Measurements from ENCODE around the gene NCAPH2. TPM values are rescaled to one million over a fixed set of nuclear protein-coding genes. Genes with fewer than 3 reads are reported as not detected.

Gene NCAPH2
- total and polyA plus RNA-seq, 2 of the 13 experiments (the other 11 are each of a cell fraction or from before 2014, with no cell fraction given) = 28.1 to 64.4 TPM

- H4K20me1 ChIP-seq (ENCODE audit: insufficient read depth, low read length) = no peaks in the 10 kb centered on the region
- peaks cover 12% of the 10 kb centered on the region for H3K4me1 ChIP-seq (ENCODE audit: insufficient read depth, low read length)
- WGBS (ENCODE audit: low lambda C conversion rate) = 27% methylated on average over 27 of the region's 61 CpGs
- in situ Hi-C loops (cut with HindIII; ENCODE audit: extremely low pct_ligation_motif_present, low pct_unique_long_range_greater_than_20kb) (no loop called here), intact Hi-C loops (cut with micrococcal nuclease; ENCODE audit: unreplicated experiment) (loop anchor here (5.0 kb wide), 1 partner anchor 35 kb away; the partner anchor contains the start of gene SCO2)
- BruUV-seq (replicated peaks) = TSS peak; percentile 83
- ChIA-PET CTCF (ENCODE audit: low intra/inter-chr PET ratio, low total read pairs) (interaction anchor here (1.2 kb wide), 1 partner anchor 51 kb away, joined by 3 read pairs; no protein-coding TSS in a partner anchor), POLR2A (interaction anchor here (0.7 to 2.9 kb wide), 18 partner anchors 12 to 319 kb away, joined by 3 to 36 read pairs (median 6); partner anchors contain the start of genes CHKB, CPT1B, KLHDC7B and LMF2)
- peak within 1 kb of the TSS; percentile 55 for H3K27ac ChIP-seq (ENCODE audit: extremely low read length, insufficient read depth, low read length)
- peak within 1 kb of the TSS; percentile 64 for H3K9ac ChIP-seq (ENCODE audit: insufficient read depth, low read depth, low read length)
- peaks cover 0 to 22% of the 10 kb centered on the region in 2 experiments; a peak in 2 of 5 replicates for H3K27me3 ChIP-seq (ENCODE audit: control insufficient read depth in 1 of 2, insufficient read depth in 2 of 2, low read length in 2 of 2)
- H3K36me3 ChIP-seq (replicated peaks in 1 of 2; ENCODE audit: control insufficient read depth in 1 of 2, insufficient read depth in 2 of 2, low read length in 2 of 2) = no peaks in the 10 kb centered on the region
- H2AFZ ChIP-seq (ENCODE audit: low read length) = no peak within 1 kb of the TSS
- H3K9me3 ChIP-seq (ENCODE audit: low read length) = no peaks in the 10 kb centered on the region
- no peaks in the 10 kb centered on the region for H3K79me2 ChIP-seq (ENCODE audit: insufficient read depth, low read length)
- DNase-seq (ENCODE audit: low spot score) (peak; percentile 92), FAIRE-seq (peak; percentile 87), ATAC-seq (peak; percentile 95)
- H3K4me2 ChIP-seq (ENCODE audit: low read depth, low read length) = peak within 1 kb of the TSS; percentile 89
- peak within 1 kb of the TSS; percentile 68 to 85 (median 71) for H3K4me3 ChIP-seq (replicated peaks in 1 of 3; ENCODE audit: insufficient read depth in 1 of 3, low read depth in 2 of 3, low read length in 3 of 3)
- TF ChIP-seq IKZF5 (CRISPR knock-in tag; IDR thresholded peaks at IDR 0.05) (peak; percentile 36), ZNF136 (CRISPR knock-in tag; IDR thresholded peaks at IDR 0.05; ENCODE audit: low read depth) (peak; percentile 88; the same call in 1 of the 2 replicates), ZNF547 (CRISPR knock-in tag; IDR thresholded peaks at IDR 0.05) (0 out of 2 replicates have a peak, but pooled peaks have one; percentile 55), TMF1 (CRISPR knock-in tag; IDR thresholded peaks at IDR 0.05; ENCODE audit: low read depth) (no peak), DMAP1 (CRISPR knock-in tag; IDR thresholded peaks at IDR 0.05) (peak; percentile 38; the same call in 1 of the 2 replicates), GATAD2A (CRISPR knock-in tag; IDR thresholded peaks at IDR 0.05) (peak; percentile 41; the same call in 1 of the 2 replicates), MAFG (CRISPR knock-in tag; IDR thresholded peaks at IDR 0.05) (no peak), TSC22D2 (CRISPR knock-in tag; IDR thresholded peaks at IDR 0.05; ENCODE audit: borderline replicate concordance) (peak; percentile 44; the same call in 1 of the 2 replicates), HNRNPH1 (optimal IDR thresholded peaks at IDR 0.05; ENCODE audit: low read depth, low read length) (peak; percentile 45), ZNF788 (CRISPR knock-in tag; IDR thresholded peaks at IDR 0.05; ENCODE audit: borderline replicate concordance) (peak; percentile 66; the same call in 1 of the 2 replicates), KAT8 (CRISPR knock-in tag; IDR thresholded peaks at IDR 0.05) (peak; percentile 79), HNF1B (CRISPR knock-in tag; IDR thresholded peaks at IDR 0.05) (peak; percentile 75), GATAD1 (CRISPR knock-in tag; IDR thresholded peaks at IDR 0.05) (peak; percentile 69), PHF5A (CRISPR knock-in tag; IDR thresholded peaks at IDR 0.05; ENCODE audit: low read depth, unreplicated experiment) (peak; percentile 48), TBX2 (CRISPR knock-in tag; IDR thresholded peaks at IDR 0.05; ENCODE audit: borderline replicate concordance) (peak; percentile 65; the same call in 1 of the 2 replicates), NFIC (IDR thresholded peaks at IDR 0.05; ENCODE audit: low read length) (no peak), ZEB1 (IDR thresholded peaks at IDR 0.05; ENCODE audit: insufficient replicate concordance, low read depth) (peak; percentile 33), IKZF4 (CRISPR knock-in tag; IDR thresholded peaks at IDR 0.05; ENCODE audit: borderline replicate concordance, low read depth, not compliant biosample characterization) (no peak), SRSF1 (optimal IDR thresholded peaks at IDR 0.05; ENCODE audit: low read depth, low read length) (peak; percentile 66), NR2F6 (IDR thresholded peaks at IDR 0.05) (no peak), NR2F6 (CRISPR knock-in tag; IDR thresholded peaks at IDR 0.05) (peak; percentile 71), NFYC (CRISPR knock-in tag; IDR thresholded peaks at IDR 0.05) (peak; percentile 80), RARA (CRISPR knock-in tag; IDR thresholded peaks at IDR 0.05) (peak; percentile 66)
Observed at GRCh38 chr22:50562523-50563412, 54.7 kb downstream of the NCAPH2 start, which contains the start of gene SYCE3. TSS of gene SYCE3 (minus strand) at chr22:50562919. CDS start at chr22:50556405, 6,514 bp downstream.

Measured in HepG2 (cell line).